Measurements from ENCODE around the gene LAMTOR5.
"Not testable (repeated sequence)": the region's sequence is repeated elsewhere in the genome, so short reads cannot be mapped to it uniquely, and the experiment has no call there.

The LAMTOR5 gene

GRCh38 chr1:110428946-110429345, 21.5 kb upstream of the LAMTOR5 start:
- DNase-seq (ENCODE audit: extremely low read depth in 1 of 2, low read depth in 1 of 2), result no peak

- no peak for DNase-seq (ENCODE audit: extremely low read depth in 1 of 2, low read depth in 1 of 2)
Measured at GRCh38 chr1:110426854-110427253, 19.4 kb upstream of the LAMTOR5 start.

- no peak for DNase-seq (ENCODE audit: extremely low read depth in 1 of 2, low read depth in 1 of 2)
Measured at GRCh38 chr1:110425612-110426152, 18.2 kb upstream of the LAMTOR5 start.

GRCh38 chr1:110424699-110425611, 17.5 kb upstream of the LAMTOR5 start:
- DNase-seq (ENCODE audit: extremely low read depth in 1 of 2, low read depth in 1 of 2), result no peak

GRCh38 chr1:110420874-110421793, 13.6 kb upstream of the LAMTOR5 start:
- no peak for DNase-seq (ENCODE audit: extremely low read depth in 1 of 2, low read depth in 1 of 2)

- DNase-seq (ENCODE audit: extremely low read depth in 1 of 2, low read depth in 1 of 2), result no peak
Measured at GRCh38 chr1:110420023-110420662, 12.6 kb upstream of the LAMTOR5 start.

GRCh38 chr1:110418729-110419128, 11.2 kb upstream of the LAMTOR5 start:
- no peak for DNase-seq (ENCODE audit: extremely low read depth in 1 of 2, low read depth in 1 of 2)

GRCh38 chr1:110413045-110413444, 5.6 kb upstream of the LAMTOR5 start:
- DNase-seq (ENCODE audit: extremely low read depth in 1 of 2, low read depth in 1 of 2), result not testable (repeated sequence)

GRCh38 chr1:110412576-110412975, 5.1 kb upstream of the LAMTOR5 start:
- peak in 1 of 2 donors; percentile 29 for DNase-seq (ENCODE audit: extremely low read depth in 1 of 2, low read depth in 1 of 2)

- no peak for DNase-seq (ENCODE audit: extremely low read depth in 1 of 2, low read depth in 1 of 2)
Measured at GRCh38 chr1:110411173-110411735, 3.8 kb upstream of the LAMTOR5 start.

- DNase-seq (ENCODE audit: extremely low read depth in 1 of 2, low read depth in 1 of 2), result no peak
Measured at GRCh38 chr1:110409316-110409715, 1.8 kb upstream of the LAMTOR5 start.

- DNase-seq (ENCODE audit: extremely low read depth in 1 of 2, low read depth in 1 of 2), result no peak
Measured at GRCh38 chr1:110408488-110408887, 994 bp upstream of the LAMTOR5 start.

GRCh38 chr1:110406407-110406806, 1.1 kb downstream of the LAMTOR5 start:
- not testable (repeated sequence) for DNase-seq (ENCODE audit: extremely low read depth in 1 of 2, low read depth in 1 of 2)

GRCh38 chr1:110404401-110404800, 3.1 kb downstream of the LAMTOR5 start:
- DNase-seq (ENCODE audit: extremely low read depth in 1 of 2, low read depth in 1 of 2), result no peak

- DNase-seq (ENCODE audit: extremely low read depth in 1 of 2, low read depth in 1 of 2), result no peak
Measured at GRCh38 chr1:110403805-110404204, 3.7 kb downstream of the LAMTOR5 start.

GRCh38 chr1:110396259-110396958, 11.1 kb downstream of the LAMTOR5 start:
- not testable (repeated sequence) for DNase-seq (ENCODE audit: extremely low read depth in 1 of 2, low read depth in 1 of 2)

- DNase-seq (ENCODE audit: extremely low read depth in 1 of 2, low read depth in 1 of 2), result no peak
Measured at GRCh38 chr1:110394493-110394820, 13.0 kb downstream of the LAMTOR5 start.

GRCh38 chr1:110393691-110394492, 13.6 kb downstream of the LAMTOR5 start:
- no peak for DNase-seq (ENCODE audit: extremely low read depth in 1 of 2, low read depth in 1 of 2)

- DNase-seq (ENCODE audit: extremely low read depth in 1 of 2, low read depth in 1 of 2), result no peak
Measured at GRCh38 chr1:110393286-110393685, 14.2 kb downstream of the LAMTOR5 start.
